Measurements from ENCODE around the gene SLC13A3.

The SLC13A3 gene

GRCh38 chr20:46651091-46651962 is at the start of gene SLC13A3:
Gene SLC13A3, minus strand, starts transcription at chr20:46651459. Its CDS starts 38 bp downstream, at chr20:46651421.
- no peak for DNase-seq

- no peak for DNase-seq
Measured at GRCh38 chr20:46701057-46701456, 49.8 kb upstream of the SLC13A3 start.

GRCh38 chr20:46700481-46700880 is 49.2 kb upstream of the SLC13A3 start:
- DNase-seq = no peak

- DNase-seq = no peak
Measured at GRCh38 chr20:46699651-46700359, 48.5 kb upstream of the SLC13A3 start.

GRCh38 chr20:46698788-46699187 is 47.5 kb upstream of the SLC13A3 start:
- DNase-seq = no peak

GRCh38 chr20:46696791-46697279 is 45.6 kb upstream of the SLC13A3 start:
- no peak for DNase-seq

GRCh38 chr20:46695892-46696291 is 44.6 kb upstream of the SLC13A3 start:
- no peak for DNase-seq

GRCh38 chr20:46694484-46694883 is 43.2 kb upstream of the SLC13A3 start:
- no peak for DNase-seq

- no peak for DNase-seq
Measured at GRCh38 chr20:46691196-46691595, 39.9 kb upstream of the SLC13A3 start.

GRCh38 chr20:46690219-46691106 is 39.2 kb upstream of the SLC13A3 start:
- DNase-seq = no peak

GRCh38 chr20:46689754-46690085 is 38.5 kb upstream of the SLC13A3 start:
- no peak for DNase-seq

- peak; percentile 88 to 95 for DNase-seq
Measured at GRCh38 chr20:46689082-46689753, 38.0 kb upstream of the SLC13A3 start, which contains the start of gene TP53RK. Gene TP53RK, minus strand, starts transcription at chr20:46689444. Its CDS starts 30 bp downstream, at chr20:46689414.

GRCh38 chr20:46688151-46689081 is 37.2 kb upstream of the SLC13A3 start:
- DNase-seq = no peak

- DNase-seq = no peak
Measured at GRCh38 chr20:46683939-46684750, 32.9 kb upstream of the SLC13A3 start.

GRCh38 chr20:46683668-46683938 is 32.3 kb upstream of the SLC13A3 start:
- DNase-seq = no peak

- no peak for DNase-seq
Measured at GRCh38 chr20:46683011-46683667, 31.9 kb upstream of the SLC13A3 start.

GRCh38 chr20:46682063-46682821 is 31.0 kb upstream of the SLC13A3 start:
- no peak for DNase-seq

- DNase-seq = peak; percentile 66 to 76
Measured at GRCh38 chr20:46681032-46681854, 30.0 kb upstream of the SLC13A3 start.

Measured in stimulated activated CD4-positive, alpha-beta T cell treated with anti-CD3 and anti-CD28 coated beads, Interleukin-2, amount 100 ng/mL, for 48 hours (primary cell).